GM19239 (cell line): Measurements from ENCODE around the gene OLFML2A.

ENCODE experiments used
- DNase-seq: peaks from one replicate; pipeline ENCODE4 v3.0.0; 2011; ENCODE audit warnings: low spot score; ENCODE audit not compliant: insufficient read length
- FAIRE-seq: peaks from 2 replicates; lab custom pipeline; 2011; peaks lifted over from hg19 to GRCh38; lab: Jason Lieb, UNC

The OLFML2A gene

GRCh38 chr9:124773473-124774128 is 3.3 kb upstream of the OLFML2A start:
- DNase-seq (no peak), FAIRE-seq (no peak)

GRCh38 chr9:124774129-124774978 is 2.6 kb upstream of the OLFML2A start:
- FAIRE-seq, result peak; percentile 90
- peak; percentile 95 for DNase-seq

- FAIRE-seq (no peak), DNase-seq (no peak)
These were observed 347 bp upstream of the OLFML2A start for GRCh38 chr9:124776618-124776953.

GRCh38 chr9:124778575-124779367 is 1.8 kb downstream of the OLFML2A start:
- FAIRE-seq (no peak), DNase-seq (no peak)

DNA sequence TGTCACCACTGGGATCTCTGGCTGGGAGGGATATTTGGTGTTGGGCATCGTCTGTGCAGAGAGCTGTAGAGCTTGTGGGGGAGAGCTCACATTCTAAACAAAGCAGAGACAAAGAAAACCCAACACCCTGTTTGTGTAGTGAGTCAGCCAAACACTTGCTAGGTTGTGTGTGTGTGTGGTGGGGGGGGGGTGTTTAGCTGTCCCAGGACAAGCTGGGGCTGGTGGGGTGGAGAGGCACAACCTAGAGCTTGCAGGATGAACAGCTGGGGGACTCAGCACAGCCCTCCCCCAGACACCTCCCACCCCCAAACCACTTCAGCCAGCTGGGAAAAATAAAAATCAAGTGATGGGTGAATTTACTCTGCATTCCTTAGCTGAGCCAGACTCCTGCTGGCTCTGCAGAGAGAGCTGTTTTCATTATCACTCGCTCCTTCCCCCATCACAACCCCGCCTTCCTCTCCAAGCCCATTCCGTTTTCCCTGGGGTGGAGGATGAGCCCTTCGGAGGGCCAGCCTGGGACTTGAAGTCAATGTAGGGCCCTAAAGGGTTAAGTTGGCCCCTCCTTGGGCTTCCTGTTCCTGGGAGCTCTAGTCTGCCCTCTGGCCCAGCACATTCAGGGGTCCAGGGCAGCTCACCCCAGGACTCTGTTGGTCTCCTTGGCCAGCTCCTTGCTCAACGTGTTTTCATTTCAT is 2.6 kb downstream of the OLFML2A start:
- FAIRE-seq (no peak), DNase-seq (no peak)

GRCh38 chr9:124780060-124780756 is 3.3 kb downstream of the OLFML2A start:
- FAIRE-seq (no peak), DNase-seq (no peak)

- no peak for FAIRE-seq
- DNase-seq, result no peak
These were observed 3.8 kb downstream of the OLFML2A start for GRCh38 chr9:124780757-124781151.

- FAIRE-seq, result no peak
These were observed 5.2 kb downstream of the OLFML2A start for GRCh38 chr9:124781967-124782660.

GRCh38 chr9:124782661-124783574 is 6.0 kb downstream of the OLFML2A start:
- no peak for FAIRE-seq
- no peak for DNase-seq

More at GRCh38 chr9:124781967-124782660, 5.2 kb downstream of the OLFML2A start:
- DNase-seq, result no peak

DNA sequence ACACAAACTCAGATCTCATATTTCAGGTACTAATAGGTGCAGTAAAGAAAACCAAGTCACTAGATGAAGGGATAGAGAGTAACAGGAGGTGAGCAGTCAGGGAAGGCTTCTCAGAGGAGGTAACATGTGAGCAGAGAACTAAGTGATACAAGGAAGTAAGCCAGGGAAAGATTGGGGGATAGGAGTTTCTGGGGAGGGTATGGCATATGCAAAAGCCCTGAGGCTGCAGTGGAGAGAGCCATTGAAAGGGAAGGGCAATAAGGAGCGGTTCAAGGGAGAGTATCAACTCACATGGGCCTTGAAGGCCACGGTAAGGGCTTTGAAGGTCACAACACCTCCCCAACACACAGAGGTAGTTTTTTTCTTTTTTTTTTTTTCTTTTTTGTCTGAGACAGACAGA is 6.9 kb downstream of the OLFML2A start:
- no peak for FAIRE-seq
- DNase-seq, result no peak

DNA sequence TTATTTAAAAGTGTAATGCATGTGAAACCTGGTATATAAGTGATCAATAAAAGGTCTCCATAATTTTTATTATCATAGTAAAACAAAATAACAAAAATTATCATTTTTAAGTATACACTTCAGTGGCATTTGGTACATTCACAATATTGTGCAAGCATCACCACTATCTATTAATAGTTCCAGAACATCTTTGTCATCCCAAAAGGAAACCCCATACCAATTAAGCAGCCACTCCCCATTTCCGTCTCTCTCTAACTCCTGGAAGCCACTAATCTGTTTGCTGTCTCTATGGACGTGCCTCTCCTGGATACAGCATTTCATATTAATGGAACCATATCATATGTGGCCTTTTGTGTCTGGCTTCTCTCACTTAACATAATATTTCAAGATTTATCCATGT is 7.6 kb downstream of the OLFML2A start:
- no peak for DNase-seq
- no peak for FAIRE-seq

DNA sequence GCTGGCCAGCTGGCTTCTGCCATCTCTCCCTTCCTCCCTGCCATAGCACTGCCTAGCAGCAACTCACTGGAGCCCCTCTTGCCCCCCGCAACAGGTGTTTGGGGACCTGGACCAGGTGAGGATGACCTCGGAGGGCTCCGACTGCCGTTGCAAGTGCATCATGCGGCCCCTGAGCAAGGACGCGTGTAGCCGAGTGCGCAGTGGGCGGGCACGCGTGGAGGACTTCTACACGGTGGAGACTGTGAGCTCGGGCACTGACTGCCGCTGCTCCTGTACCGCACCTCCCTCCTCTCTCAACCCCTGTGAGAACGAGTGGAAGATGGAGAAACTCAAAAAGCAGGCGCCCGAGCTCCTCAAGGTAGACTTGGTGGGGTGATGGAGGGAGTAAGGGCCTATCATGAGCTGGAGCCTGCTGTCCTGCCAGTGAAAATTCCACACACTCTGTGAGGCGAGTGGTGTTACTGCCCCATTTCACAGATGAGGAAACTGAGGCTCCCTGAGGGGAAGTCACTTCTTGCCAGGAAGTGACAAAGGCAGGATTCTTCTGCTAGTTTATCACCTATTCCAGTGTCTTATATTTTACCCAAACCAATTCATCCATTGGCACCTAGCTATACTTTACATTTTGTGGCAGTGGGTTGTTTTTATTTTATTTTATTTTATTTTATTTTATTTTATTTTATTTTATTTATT is 10.1 kb downstream of the OLFML2A start:
- DNase-seq, result no peak
- no peak for FAIRE-seq

- no peak for FAIRE-seq
- no peak for DNase-seq
These were observed 11.7 kb downstream of the OLFML2A start for GRCh38 chr9:124788542-124789217.

DNA sequence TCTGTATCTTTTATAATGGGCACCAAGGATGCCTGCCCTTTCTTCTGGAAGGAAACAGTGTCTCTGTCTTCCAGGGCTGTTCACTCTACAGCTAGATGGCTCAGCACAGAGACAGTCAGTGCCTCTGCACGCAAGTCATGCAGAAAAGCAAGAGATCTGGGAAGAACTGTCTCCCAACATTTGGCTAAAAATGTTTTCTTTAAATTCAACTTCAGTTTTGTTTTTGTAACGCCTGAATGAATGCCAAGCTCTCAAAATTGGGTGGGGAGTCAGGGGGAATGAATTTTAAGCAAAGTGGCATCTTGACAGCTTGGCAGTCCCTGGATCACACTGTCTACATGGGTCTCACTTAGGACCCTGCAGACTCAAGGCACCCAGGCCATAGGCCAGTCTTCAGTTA is 12.6 kb downstream of the OLFML2A start:
- DNase-seq (no peak), FAIRE-seq (no peak)

GRCh38 chr9:124790301-124790700 is 13.4 kb downstream of the OLFML2A start:
- DNase-seq (no peak), FAIRE-seq (no peak)

GRCh38 chr9:124790801-124791505 is 14.0 kb downstream of the OLFML2A start:
- DNase-seq, result no peak
- no peak for FAIRE-seq
